IPS-18c (cell line): ENCODE measurements around the gene AKAIN1.

Experiments
- H3K4me3 ChIP-seq: 2 replicates; pipeline ENCODE4 v1.7.0; 2013; ENCODE audit warnings: low read depth, mild to moderate bottlenecking, low read length, moderate library complexity; ENCODE audit not compliant: insufficient read depth
- H3K9me3 ChIP-seq: one replicate; pipeline ENCODE4 v1.6.1; 2013; ENCODE audit warnings: mild to moderate bottlenecking, low read length, moderate library complexity; ENCODE audit not compliant: control insufficient read depth, insufficient read depth

Gene AKAIN1, protein sequence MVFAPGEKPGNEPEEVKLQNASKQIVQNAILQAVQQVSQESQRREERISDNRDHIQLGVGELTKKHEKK

DNA sequence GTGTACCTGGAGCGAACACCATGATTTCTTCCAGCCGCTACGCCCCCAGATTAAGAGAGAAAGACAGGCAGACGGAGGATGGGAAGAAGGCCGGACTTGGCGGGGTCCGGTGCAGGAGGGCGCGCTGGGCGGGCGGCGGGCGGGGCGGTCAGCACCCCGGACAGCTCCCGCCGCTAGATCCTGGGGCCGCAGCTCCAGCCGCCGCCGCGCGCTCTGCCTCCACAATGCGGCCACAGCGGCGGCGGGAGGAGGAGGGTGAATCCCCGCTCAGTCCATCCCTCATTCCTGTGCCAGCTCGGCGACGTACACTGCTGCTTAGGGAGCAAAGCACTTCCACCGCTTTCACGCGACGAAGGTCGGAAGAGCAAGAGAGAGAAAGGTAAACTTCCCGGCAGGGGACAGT lies at the start of gene AKAIN1:
TSS of gene AKAIN1 (minus strand) at position 226 of the 403 bp plus-strand sequence. CDS start at position 22, 204 bp downstream.
- H3K9me3 ChIP-seq = peaks cover 3% of the 10 kb centered on the region
- H3K4me3 ChIP-seq = peak within 1 kb of the TSS; percentile 69

DNA sequence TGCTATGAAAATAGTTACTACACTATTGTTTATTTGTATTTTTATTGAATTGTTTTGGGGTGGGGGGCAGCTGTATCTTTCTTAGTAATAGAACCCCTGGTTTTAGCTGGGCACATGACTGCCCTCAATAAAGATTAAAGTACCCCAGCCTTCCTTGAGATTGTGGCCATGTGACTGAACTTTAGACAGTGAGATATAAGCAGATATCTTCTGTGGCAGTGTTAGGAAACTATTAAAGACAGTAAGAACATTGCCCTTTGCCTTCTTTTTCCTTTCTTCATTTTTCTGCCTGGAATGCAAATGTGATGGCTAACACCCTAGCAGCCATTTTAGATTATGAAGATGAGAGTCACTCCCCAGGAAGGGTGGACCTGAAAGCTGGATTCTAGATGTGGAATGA lies 47.9 kb upstream of the AKAIN1 start:
- H3K4me3 ChIP-seq = no peak overlapping the region
- H3K9me3 ChIP-seq = no peaks in the 10 kb centered on the region

DNA sequence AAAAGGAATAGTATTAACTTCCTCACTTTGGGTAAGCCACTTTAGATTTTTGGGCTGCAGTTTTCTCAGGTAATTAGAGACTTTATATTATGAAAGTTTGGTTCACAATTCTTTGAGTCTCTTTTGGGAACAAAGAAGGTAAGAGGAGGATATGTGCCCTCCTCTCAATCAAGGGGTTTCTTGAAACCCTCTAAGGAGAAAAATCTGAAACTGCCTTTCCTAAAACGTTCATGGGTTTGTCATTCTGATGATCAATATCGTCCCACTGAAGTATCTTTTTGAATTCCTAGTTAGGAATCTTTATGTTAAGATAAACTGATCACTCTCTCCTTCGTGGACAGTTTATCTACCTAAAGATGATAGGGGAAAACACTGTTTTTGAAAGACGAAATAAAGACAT lies 42.4 kb upstream of the AKAIN1 start:
- H3K9me3 ChIP-seq = no peaks in the 10 kb centered on the region
- H3K4me3 ChIP-seq = no peak overlapping the region

DNA sequence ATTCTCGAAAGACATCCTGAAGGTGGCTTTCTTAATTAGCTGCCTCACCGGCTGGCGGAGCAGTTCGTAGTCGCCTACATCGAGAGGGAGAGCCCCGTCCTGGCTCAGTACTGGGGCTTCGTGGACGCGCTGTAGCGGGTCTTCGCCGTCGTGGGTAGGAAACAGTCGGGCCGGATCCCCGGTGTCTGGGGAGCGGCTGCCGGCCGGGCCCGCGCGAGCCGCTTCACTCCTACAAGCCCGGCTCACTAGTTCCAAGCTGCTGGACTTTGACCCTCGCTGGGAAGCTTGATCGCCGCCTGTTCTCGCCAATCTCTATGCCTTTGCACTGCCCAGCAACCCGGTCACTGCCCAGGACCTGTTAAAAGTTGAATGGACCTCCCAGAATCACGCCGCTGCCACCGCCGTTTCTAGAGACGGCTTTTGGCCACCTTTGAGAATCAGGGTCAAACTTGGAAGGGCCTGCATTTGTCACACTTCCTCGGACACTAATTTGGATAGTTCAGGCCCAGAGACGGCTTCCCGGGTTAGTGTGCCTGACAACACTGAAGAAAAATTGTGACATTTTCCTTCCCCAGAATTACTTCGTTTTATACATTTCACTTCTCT lies 41.4 kb upstream of the AKAIN1 start:
- Histone ChIP-seq H3K9me3 (no peaks in the 10 kb centered on the region), H3K4me3 (peak overlapping the region; percentile 88)

DNA sequence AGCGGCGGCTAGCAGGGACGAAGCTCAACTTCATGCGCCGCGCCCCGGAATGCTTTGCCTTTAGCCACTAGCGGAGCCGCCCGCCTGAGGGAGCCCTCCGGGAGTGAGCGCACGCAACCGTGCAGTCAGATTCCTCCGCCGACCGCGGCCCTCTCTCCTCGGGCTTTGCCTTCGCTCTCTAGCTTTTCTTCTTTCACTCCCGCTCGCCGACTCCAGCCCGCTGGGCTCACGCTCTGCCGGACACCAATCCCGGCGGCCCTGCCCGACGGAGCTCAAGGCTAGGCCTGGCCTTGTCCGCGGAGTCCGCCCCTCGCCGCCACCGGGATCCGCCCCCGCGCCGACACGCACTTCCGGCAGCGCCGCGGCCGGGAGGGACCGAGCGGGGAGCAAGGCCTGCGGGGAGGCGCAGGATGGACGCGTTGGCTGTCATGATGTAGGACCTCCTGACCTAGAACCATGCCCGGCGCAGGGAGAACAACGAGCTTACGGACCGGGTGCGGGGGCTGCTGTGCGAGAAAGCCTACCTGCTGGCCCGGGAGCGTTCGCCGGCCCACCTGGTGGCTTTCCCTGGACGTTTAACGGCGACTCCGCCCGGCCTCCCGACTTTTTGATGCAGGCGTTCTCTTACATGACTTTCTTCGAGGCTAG lies 40.8 kb upstream of the AKAIN1 start:
- no peaks in the 10 kb centered on the region for H3K9me3 ChIP-seq
- H3K4me3 ChIP-seq = peak overlapping the region; percentile 88

DNA sequence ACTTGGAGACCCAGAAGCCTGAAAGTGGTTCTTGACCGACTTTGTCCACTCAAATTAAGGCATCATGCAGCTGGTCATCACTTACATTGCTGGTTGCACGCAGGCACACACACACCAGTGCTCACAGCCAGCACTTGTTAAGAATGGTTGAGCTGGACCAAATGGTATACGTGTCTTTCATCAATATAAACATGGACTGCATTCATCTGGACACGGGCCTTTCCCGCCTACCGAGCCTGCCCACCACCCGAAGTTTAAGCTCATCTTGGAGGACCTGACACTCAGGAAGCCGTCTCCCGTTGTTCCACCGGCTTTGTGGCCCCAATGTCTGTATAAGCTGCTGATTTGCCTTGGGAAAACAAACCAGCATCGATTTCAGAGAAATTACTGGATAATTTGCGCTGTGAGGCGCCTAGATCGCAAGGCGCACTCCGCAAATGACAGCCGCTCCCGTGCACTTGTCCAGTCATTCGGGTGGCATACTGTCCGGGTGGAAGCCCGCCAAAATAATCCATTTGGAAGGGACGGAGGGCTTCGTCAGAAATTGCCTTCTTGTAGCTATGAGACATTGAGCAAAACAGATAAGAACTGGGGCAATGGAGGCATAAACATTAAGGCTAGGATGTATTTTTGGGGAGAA lies 40.1 kb upstream of the AKAIN1 start:
- Histone ChIP-seq H3K9me3 (no peaks in the 10 kb centered on the region), H3K4me3 (peak overlapping the region; percentile 88)

DNA sequence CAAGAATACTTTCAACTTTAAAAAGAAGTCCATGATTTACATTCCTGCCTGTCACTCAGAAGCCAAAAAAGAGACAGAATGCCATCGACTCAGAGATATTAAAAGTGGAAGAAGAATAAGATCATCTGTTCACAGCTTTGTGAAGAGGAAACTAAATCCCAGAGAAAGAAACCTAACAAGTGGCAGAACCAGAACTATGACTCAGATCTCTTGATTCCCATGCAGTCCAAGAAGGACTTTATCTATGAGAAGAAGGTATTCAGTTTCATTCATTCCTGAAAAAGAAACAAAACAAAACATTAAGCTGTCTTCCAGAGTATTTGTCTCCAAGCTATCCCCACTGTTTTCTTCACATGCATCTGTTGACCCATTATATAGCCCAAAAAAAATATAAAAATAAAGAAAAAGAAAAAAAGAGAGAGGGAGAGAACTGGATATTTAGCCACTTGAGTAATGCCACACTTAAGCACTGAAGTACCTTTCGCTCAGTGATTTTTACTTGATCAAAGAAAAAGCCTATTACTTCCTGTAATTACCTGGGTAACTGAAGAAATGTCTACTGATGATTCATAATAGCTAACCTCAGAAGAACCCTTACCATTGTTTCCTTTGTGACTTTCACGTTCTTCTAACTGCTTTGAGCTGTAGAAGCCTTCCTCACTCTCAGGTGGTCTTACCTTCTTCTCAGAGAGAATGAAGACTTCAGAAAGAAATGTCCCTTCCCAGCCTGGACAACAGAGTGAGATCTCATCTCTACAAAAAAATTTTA lies 17.7 kb upstream of the AKAIN1 start:
- H3K9me3 ChIP-seq = no peaks in the 10 kb centered on the region

DNA sequence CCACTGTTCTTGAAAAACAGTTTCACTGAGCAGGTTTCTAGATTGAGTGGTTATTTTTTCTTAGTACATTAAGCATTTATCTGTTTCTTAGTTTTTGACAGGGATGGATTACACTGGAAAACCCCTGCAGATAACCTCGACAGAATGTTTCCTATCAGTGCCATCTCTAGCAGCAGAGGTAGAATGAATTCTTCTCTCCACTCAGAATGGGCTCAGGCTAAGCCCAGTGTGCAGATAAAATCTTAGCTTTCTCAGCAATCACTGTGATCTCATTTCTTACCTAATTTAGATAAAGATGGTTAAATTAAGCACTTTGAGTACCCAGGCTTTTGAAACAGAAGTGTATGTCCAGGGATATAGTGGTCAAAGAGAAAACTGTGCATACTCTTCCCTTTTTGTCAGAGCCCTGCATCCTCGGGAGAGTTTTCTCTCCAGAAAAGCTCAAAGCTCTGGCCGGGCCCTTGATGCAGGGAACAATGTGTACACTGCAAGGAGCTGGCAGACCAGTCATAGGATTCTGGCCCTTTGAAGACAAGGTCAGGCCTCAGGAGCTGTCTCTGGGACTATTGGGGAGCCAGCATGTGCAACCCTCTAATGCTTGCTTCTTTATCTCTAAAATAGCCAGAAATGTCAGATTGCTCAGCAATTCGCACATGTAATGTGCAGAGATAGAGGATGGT lies 10.6 kb upstream of the AKAIN1 start:
- no peaks in the 10 kb centered on the region for H3K9me3 ChIP-seq
- H3K4me3 ChIP-seq = no peak overlapping the region

More for the DNA sequence above, 17.7 kb upstream of the AKAIN1 start:
- H3K4me3 ChIP-seq = no peak overlapping the region

DNA sequence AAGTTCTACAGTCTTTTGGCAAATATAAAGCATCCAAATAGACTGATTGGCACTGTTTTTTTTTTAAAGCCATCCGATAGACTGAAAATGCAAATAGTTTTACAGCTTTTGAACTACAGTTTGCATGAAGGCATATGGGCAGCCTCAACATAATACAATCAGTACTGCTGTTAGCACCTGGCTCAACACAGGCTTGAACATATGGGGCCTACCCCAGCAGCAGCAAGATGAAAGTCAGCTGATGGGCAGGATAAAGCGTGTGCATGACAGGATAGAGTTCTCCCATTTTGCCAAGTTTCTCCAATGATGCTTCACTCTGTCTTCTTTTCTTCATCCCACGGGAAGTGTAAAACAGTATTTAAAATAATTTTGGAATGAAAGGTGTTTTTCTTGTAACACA lies 1.3 kb upstream of the AKAIN1 start:
- peaks cover 3% of the 10 kb centered on the region for H3K9me3 ChIP-seq
- no peak overlapping the region for H3K4me3 ChIP-seq

DNA sequence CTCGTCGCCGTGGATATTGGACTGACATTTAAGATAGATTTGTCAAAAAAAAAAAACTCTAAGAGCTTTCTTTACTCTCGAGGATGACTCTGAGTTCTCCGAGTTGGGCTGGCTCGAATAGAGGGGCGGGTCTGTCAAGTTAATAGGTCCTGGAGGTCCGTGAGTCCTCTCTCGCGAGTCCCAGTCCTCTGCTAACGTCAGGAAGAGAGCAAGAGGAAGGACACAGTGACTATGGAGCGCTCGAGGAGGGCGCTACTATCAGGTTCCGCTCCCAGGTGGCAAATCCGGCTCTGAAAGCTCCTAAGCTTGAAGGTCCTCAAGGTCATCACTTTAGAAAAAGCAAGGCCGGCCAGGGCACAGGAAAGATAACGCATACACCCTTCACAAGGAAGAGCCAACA lies 404 bp upstream of the AKAIN1 start:
- H3K4me3 ChIP-seq = peak overlapping the region; percentile 44; the same call in 1 of the 2 replicates
- H3K9me3 ChIP-seq = peaks cover 3% of the 10 kb centered on the region

DNA sequence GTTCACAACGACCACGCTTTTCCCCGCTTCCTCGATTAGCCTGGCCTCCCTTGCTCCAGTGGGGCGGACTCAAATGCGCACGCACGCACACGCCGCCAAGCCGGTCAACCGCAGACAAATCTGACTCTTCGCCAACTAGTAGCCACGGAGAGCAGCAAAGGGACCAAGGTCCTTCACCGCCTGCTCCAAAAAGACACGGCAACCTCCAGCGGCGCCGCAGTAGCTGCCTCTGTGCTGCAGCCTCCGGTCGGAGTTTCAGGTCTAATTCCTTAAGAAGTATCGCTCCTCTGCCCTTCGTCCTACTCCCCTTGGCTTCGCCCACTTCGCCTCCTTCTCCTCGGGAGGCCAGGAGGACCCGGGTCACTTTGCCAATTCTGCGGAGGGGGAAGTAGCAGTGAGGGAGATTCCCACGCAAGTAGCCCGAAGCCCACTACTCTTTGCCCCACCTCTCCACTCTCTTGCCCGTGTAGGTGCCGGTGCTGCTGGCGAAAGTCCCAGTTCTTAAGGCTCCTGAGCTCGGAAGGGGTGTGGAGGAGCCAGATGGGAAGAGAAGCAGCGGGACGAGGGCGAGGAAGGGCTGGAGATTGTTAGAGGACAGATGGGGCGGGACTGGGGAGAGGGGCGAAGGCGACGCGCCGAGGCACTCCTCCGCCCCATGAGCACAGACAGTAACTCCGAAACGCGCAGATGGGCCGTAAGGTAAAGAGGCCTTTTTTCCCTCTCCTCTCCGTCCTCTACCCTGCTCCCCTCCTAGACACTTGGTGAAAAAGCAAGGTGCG lies 615 bp downstream of the AKAIN1 start:
- Histone ChIP-seq H3K4me3 (peak overlapping the region; percentile 69), H3K9me3 (peaks cover 3% of the 10 kb centered on the region)

DNA sequence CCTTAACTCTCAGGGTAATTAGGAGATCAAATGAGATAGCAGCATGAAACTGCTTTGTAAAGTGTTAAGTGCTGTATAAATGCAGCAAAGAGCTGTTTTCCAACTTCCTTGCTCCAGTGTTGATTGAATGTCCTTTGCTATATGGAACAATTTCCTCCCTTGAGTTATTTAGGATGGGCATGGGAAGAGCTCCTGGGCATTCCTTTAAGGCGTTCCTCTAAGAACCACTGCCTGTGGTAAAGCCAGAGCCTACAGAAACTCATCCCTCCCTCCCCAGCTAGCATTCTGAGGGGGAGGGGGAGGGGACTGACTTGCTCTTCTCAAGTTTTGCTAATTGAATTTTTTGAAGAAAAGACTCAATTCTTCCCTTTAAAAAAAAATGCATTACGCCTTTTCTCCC lies 1.4 kb downstream of the AKAIN1 start:
- peaks cover 3% of the 10 kb centered on the region for H3K9me3 ChIP-seq
- peak overlapping the region; percentile 69; the same call in 1 of the 2 replicates for H3K4me3 ChIP-seq

DNA sequence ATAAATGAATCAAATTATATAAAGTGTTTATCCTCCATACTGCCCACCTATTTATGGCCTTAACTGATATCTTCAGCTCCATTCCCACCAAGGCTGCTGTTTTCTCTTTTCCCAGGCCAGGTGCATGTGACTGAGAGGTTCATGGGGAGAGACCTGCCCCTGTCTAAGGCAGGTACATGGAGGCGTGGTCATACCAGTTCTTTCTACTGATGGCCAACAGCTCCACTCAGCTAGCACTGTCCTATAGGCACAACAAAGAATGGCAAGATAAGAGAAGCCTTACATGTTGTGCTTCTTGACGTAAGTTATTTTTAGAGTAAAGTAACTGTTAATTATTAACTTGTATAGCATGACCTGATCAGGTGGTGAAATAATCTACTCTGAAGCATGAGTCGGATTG lies 16.8 kb downstream of the AKAIN1 start:
- no peak overlapping the region for H3K4me3 ChIP-seq

DNA sequence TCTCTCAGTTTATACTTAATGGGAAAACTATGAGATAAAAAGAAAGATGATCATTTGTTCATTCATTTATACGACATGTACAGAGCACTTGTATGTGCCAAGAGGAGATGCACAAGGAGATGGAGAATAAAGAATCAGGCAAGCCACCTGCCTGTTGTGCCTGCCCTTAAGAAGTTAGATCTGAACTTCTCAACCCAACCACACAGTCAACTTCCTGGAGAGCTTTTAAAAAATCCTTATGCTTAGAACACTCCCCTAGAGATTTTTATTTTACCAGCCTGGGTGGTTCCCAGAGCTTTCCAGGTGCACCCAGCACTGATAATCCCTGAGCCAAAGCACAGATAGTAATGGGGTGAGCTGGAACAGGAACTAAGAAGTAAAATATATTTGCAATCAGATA lies 18.5 kb downstream of the AKAIN1 start:
- Histone ChIP-seq H3K4me3 (no peak overlapping the region), H3K9me3 (no peaks in the 10 kb centered on the region)

More for the DNA sequence above, 16.8 kb downstream of the AKAIN1 start:
- no peaks in the 10 kb centered on the region for H3K9me3 ChIP-seq

DNA sequence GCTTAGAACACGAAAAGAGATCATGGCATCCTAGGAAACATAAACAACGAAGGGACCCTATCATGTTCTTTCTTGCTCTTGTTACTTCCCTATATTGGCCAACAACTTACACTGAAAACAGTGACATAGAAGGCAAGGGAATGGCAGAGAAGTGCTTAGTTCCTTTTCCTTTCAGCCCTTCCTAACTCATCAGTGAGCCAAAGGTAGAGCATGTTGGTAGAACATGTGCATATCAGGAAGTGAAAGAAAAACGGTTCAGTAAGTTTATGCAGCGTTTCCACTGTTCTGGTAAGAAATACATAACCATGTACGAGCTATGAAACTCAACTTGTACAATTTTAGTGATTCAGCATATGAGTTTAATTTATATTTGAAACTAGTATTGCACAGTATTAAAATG lies 21.7 kb downstream of the AKAIN1 start:
- H3K4me3 ChIP-seq = no peak overlapping the region
- no peaks in the 10 kb centered on the region for H3K9me3 ChIP-seq

DNA sequence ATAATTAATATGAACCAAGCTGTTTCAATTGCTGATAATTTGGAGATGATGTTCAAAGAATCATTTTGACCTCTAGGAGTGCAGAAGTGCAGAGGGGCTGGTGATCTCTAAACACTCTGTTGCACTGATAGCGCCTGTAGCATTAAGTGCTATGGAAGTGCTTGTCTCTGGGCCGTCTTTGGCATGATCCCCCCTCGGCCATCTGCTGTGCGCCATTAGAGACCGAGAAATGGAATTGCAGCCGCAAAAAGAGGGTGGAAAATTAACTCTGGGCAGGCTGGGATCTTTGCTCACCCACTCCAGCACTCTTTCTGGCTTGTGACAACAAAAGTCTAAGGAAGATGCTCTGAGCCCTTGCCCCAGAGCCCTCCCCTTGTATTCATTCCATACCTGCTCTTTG lies 23.4 kb downstream of the AKAIN1 start:
- Histone ChIP-seq H3K4me3 (no peak overlapping the region), H3K9me3 (no peaks in the 10 kb centered on the region)
